ENCODE measurements around the gene GPRIN3. TPM values are rescaled to one million over a fixed set of nuclear protein-coding genes. Genes with fewer than 3 reads are reported as not detected.

Gene GPRIN3
- total RNA-seq, 2 donors from 2014 or later: 22.5 to 26.8 TPM

- H3K9me3 ChIP-seq: no peaks in the 10 kb centered on the region
Measured at GRCh38 chr4:89269121-89269666, 38.4 kb downstream of the GPRIN3 start.

GRCh38 chr4:89268679-89269078 is 38.9 kb downstream of the GPRIN3 start:
- Histone ChIP-seq H3K36me3 (no peaks in the 10 kb centered on the region), H3K4me1 (no peaks in the 10 kb centered on the region), H3K27ac (no peak overlapping the region), H3K4me3 (no peak overlapping the region), H3K27me3 (no peaks in the 10 kb centered on the region), H3K9ac (ENCODE audit: low read depth in 2 of 2, low read length in 2 of 2) (no peak overlapping the region), H3K9me3 (no peaks in the 10 kb centered on the region)
- DNase-seq: no peak
- TF ChIP-seq CTCF (IDR thresholded peaks at IDR 0.05): no peak
- intact Hi-C loops (cut with DNase I): no loop called here

More at GRCh38 chr4:89269121-89269666, 38.4 kb downstream of the GPRIN3 start:
- no peaks in the 10 kb centered on the region for H3K4me1 ChIP-seq
- no peak for DNase-seq
- TF ChIP-seq CTCF (IDR thresholded peaks at IDR 0.05): no peak
- no peak overlapping the region for H3K4me3 ChIP-seq
- intact Hi-C loops (cut with DNase I): no loop called here
- no peaks in the 10 kb centered on the region for H3K36me3 ChIP-seq
- H3K27me3 ChIP-seq: no peaks in the 10 kb centered on the region
- H3K9ac ChIP-seq (ENCODE audit: low read depth in 2 of 2, low read length in 2 of 2): no peak overlapping the region
- no peak overlapping the region for H3K27ac ChIP-seq

- no peak overlapping the region for H3K27ac ChIP-seq
- intact Hi-C loops (cut with DNase I): no loop called here
- H3K27me3 ChIP-seq: no peaks in the 10 kb centered on the region
- no peaks in the 10 kb centered on the region for H3K9me3 ChIP-seq
- no peak for TF ChIP-seq CTCF (IDR thresholded peaks at IDR 0.05)
- no peaks in the 10 kb centered on the region for H3K36me3 ChIP-seq
- DNase-seq: no peak
- no peaks in the 10 kb centered on the region for H3K4me1 ChIP-seq
- H3K4me3 ChIP-seq: no peak overlapping the region
- H3K9ac ChIP-seq (ENCODE audit: low read depth in 2 of 2, low read length in 2 of 2): no peak overlapping the region
Measured at GRCh38 chr4:89267846-89268245, 39.8 kb downstream of the GPRIN3 start.

- H3K36me3 ChIP-seq: no peaks in the 10 kb centered on the region
- no peak overlapping the region for H3K9ac ChIP-seq (ENCODE audit: low read depth in 2 of 2, low read length in 2 of 2)
- no peaks in the 10 kb centered on the region for H3K4me1 ChIP-seq
- no peak overlapping the region for H3K27ac ChIP-seq
- no peak overlapping the region for H3K4me3 ChIP-seq
- H3K9me3 ChIP-seq: no peaks in the 10 kb centered on the region
- intact Hi-C loops (cut with DNase I): no loop called here
- no peaks in the 10 kb centered on the region for H3K27me3 ChIP-seq
- no peak for TF ChIP-seq CTCF (IDR thresholded peaks at IDR 0.05)
- DNase-seq: no peak
Measured at GRCh38 chr4:89267392-89267791, 40.2 kb downstream of the GPRIN3 start.

- H3K4me3 ChIP-seq: no peak overlapping the region
- H3K27me3 ChIP-seq: no peaks in the 10 kb centered on the region
- no peak for TF ChIP-seq CTCF (IDR thresholded peaks at IDR 0.05)
- H3K36me3 ChIP-seq: no peaks in the 10 kb centered on the region
- no peak overlapping the region for H3K27ac ChIP-seq
- no peaks in the 10 kb centered on the region for H3K4me1 ChIP-seq
- no peak for DNase-seq
- H3K9ac ChIP-seq (ENCODE audit: low read depth in 2 of 2, low read length in 2 of 2): no peak overlapping the region
- intact Hi-C loops (cut with DNase I): no loop called here
- H3K9me3 ChIP-seq: no peaks in the 10 kb centered on the region
Measured at GRCh38 chr4:89266128-89266527, 41.5 kb downstream of the GPRIN3 start.

Measured in colonic mucosa (tissue), 4 donors.